ENCODE data around the gene SPATA33.

Gene SPATA33

GRCh38 chr16:89638455-89638854 lies 19.2 kb upstream of the SPATA33 start:
- peaks cover 8 to 10% of the 10 kb centered on the region in 2 donors for H3K4me1 Mint-ChIP-seq (ENCODE audit: low read depth in 2 of 2)
- peaks cover 17% of the 10 kb centered on the region for H3K36me3 Mint-ChIP-seq (ENCODE audit: insufficient read depth)
- no peak overlapping the region for H3K27ac Mint-ChIP-seq
- H3K27me3 Mint-ChIP-seq, result peaks cover 0 to 18% of the 10 kb centered on the region in 2 donors
- DNase-seq (no peak), ATAC-seq (replicated peaks) (no peak)
- no peak overlapping the region for H3K4me3 Mint-ChIP-seq
- no peaks in the 10 kb centered on the region for H3K9me3 Mint-ChIP-seq

- H3K36me3 Mint-ChIP-seq (ENCODE audit: insufficient read depth), result peaks cover 16% of the 10 kb centered on the region
- ATAC-seq (replicated peaks), result no peak
- DNase-seq, result no peak
- no peak overlapping the region for H3K4me3 Mint-ChIP-seq
- no peak overlapping the region for H3K27ac Mint-ChIP-seq
- peaks cover 0 to 14% of the 10 kb centered on the region in 2 donors for H3K27me3 Mint-ChIP-seq
- H3K4me1 Mint-ChIP-seq (ENCODE audit: low read depth in 2 of 2), result peaks cover 8 to 10% of the 10 kb centered on the region in 2 donors
- H3K9me3 Mint-ChIP-seq, result no peaks in the 10 kb centered on the region
Measured at GRCh38 chr16:89639385-89639784, 18.3 kb upstream of the SPATA33 start.

- DNase-seq, result no peak
- peaks cover 31% of the 10 kb centered on the region for H3K36me3 Mint-ChIP-seq (ENCODE audit: insufficient read depth)
- no peaks in the 10 kb centered on the region for H3K9me3 Mint-ChIP-seq
- H3K27me3 Mint-ChIP-seq, result no peaks in the 10 kb centered on the region
- peak overlapping the region in 1 of 2 donors; percentile 56 for H3K27ac Mint-ChIP-seq
- ATAC-seq (replicated peaks), result no peak
- H3K4me1 Mint-ChIP-seq (ENCODE audit: low read depth in 2 of 2), result peaks cover 8 to 10% of the 10 kb centered on the region in 2 donors
- H3K4me3 Mint-ChIP-seq, result peak overlapping the region; percentile 78
Measured at GRCh38 chr16:89641458-89642119, 16.0 kb upstream of the SPATA33 start.

- DNase-seq, result no peak
- Mint-ChIP-seq H3K4me3 (no peak overlapping the region), H3K36me3 (ENCODE audit: insufficient read depth) (peaks cover 38% of the 10 kb centered on the region), H3K4me1 (ENCODE audit: low read depth in 2 of 2) (peaks cover 8 to 10% of the 10 kb centered on the region in 2 donors), H3K27ac (no peak overlapping the region), H3K27me3 (no peaks in the 10 kb centered on the region), H3K9me3 (no peaks in the 10 kb centered on the region)
- ATAC-seq (replicated peaks), result no peak
Measured at GRCh38 chr16:89642574-89642973, 15.1 kb upstream of the SPATA33 start.

- DNase-seq (no peak), ATAC-seq (replicated peaks) (no peak)
- no peaks in the 10 kb centered on the region for H3K9me3 Mint-ChIP-seq
- H3K4me3 Mint-ChIP-seq, result no peak overlapping the region
- H3K27ac Mint-ChIP-seq, result peak overlapping the region; percentile 54 to 77
- peaks cover 44% of the 10 kb centered on the region for H3K36me3 Mint-ChIP-seq (ENCODE audit: insufficient read depth)
- H3K4me1 Mint-ChIP-seq (ENCODE audit: low read depth in 2 of 2), result peaks cover 8 to 10% of the 10 kb centered on the region in 2 donors
- H3K27me3 Mint-ChIP-seq, result no peaks in the 10 kb centered on the region
Measured at GRCh38 chr16:89643769-89644300, 13.8 kb upstream of the SPATA33 start.

GRCh38 chr16:89645122-89645521 lies 12.5 kb upstream of the SPATA33 start:
- ATAC-seq (replicated peaks) (no peak), DNase-seq (no peak)
- H3K4me3 Mint-ChIP-seq, result no peak overlapping the region
- peak overlapping the region in 1 of 2 donors; percentile 29 for H3K27ac Mint-ChIP-seq
- peaks cover 54% of the 10 kb centered on the region for H3K36me3 Mint-ChIP-seq (ENCODE audit: insufficient read depth)
- H3K27me3 Mint-ChIP-seq, result no peaks in the 10 kb centered on the region
- no peaks in the 10 kb centered on the region for H3K9me3 Mint-ChIP-seq
- peaks cover 8 to 10% of the 10 kb centered on the region in 2 donors for H3K4me1 Mint-ChIP-seq (ENCODE audit: low read depth in 2 of 2)

- H3K4me1 Mint-ChIP-seq (ENCODE audit: low read depth in 2 of 2), result peaks cover 0 to under 1% of the 10 kb centered on the region in 2 donors
- no peak overlapping the region for H3K4me3 Mint-ChIP-seq
- H3K36me3 Mint-ChIP-seq (ENCODE audit: insufficient read depth), result peaks cover 57% of the 10 kb centered on the region
- no peak for ATAC-seq (replicated peaks)
- no peaks in the 10 kb centered on the region for H3K27me3 Mint-ChIP-seq
- H3K9me3 Mint-ChIP-seq, result no peaks in the 10 kb centered on the region
- DNase-seq, result no peak
- H3K27ac Mint-ChIP-seq, result no peak overlapping the region
Measured at GRCh38 chr16:89646270-89646669, 11.4 kb upstream of the SPATA33 start.

GRCh38 chr16:89646906-89647305 lies 10.7 kb upstream of the SPATA33 start:
- no peak overlapping the region for H3K4me3 Mint-ChIP-seq
- H3K36me3 Mint-ChIP-seq (ENCODE audit: insufficient read depth), result peaks cover 58% of the 10 kb centered on the region
- no peaks in the 10 kb centered on the region for H3K27me3 Mint-ChIP-seq
- DNase-seq, result no peak
- H3K4me1 Mint-ChIP-seq (ENCODE audit: low read depth in 2 of 2), result no peaks in the 10 kb centered on the region
- ATAC-seq (replicated peaks), result no peak
- H3K9me3 Mint-ChIP-seq, result no peaks in the 10 kb centered on the region
- peak overlapping the region; percentile 49 to 53 for H3K27ac Mint-ChIP-seq

- peaks cover 11 to 14% of the 10 kb centered on the region in 2 donors for H3K4me1 Mint-ChIP-seq (ENCODE audit: low read depth in 2 of 2)
- H3K36me3 Mint-ChIP-seq (ENCODE audit: insufficient read depth), result peaks cover 65% of the 10 kb centered on the region
- no peak overlapping the region for H3K4me3 Mint-ChIP-seq
- H3K27ac Mint-ChIP-seq, result peak overlapping the region in 1 of 2 donors; percentile 60
- H3K9me3 Mint-ChIP-seq, result no peaks in the 10 kb centered on the region
- ATAC-seq (replicated peaks) (no peak), DNase-seq (no peak)
- no peaks in the 10 kb centered on the region for H3K27me3 Mint-ChIP-seq
Measured at GRCh38 chr16:89651584-89651983, 6.1 kb upstream of the SPATA33 start.

- Mint-ChIP-seq H3K27ac (no peak overlapping the region), H3K36me3 (ENCODE audit: insufficient read depth) (peaks cover 63% of the 10 kb centered on the region), H3K4me3 (no peak overlapping the region), H3K4me1 (ENCODE audit: low read depth in 2 of 2) (peaks cover 20 to 24% of the 10 kb centered on the region in 2 donors), H3K9me3 (no peaks in the 10 kb centered on the region), H3K27me3 (no peaks in the 10 kb centered on the region)
- ATAC-seq (replicated peaks) (no peak), DNase-seq (no peak)
Measured at GRCh38 chr16:89653656-89654295, 3.9 kb upstream of the SPATA33 start.

GRCh38 chr16:89655062-89655643 lies 2.5 kb upstream of the SPATA33 start:
- ATAC-seq (replicated peaks) (no peak), DNase-seq (no peak)
- H3K27me3 Mint-ChIP-seq, result no peaks in the 10 kb centered on the region
- peak overlapping the region; percentile 81 to 88 for H3K4me3 Mint-ChIP-seq
- peak overlapping the region in 1 of 2 donors; percentile 92 for H3K27ac Mint-ChIP-seq
- peaks cover 20 to 26% of the 10 kb centered on the region in 2 donors for H3K4me1 Mint-ChIP-seq (ENCODE audit: low read depth in 2 of 2)
- H3K9me3 Mint-ChIP-seq, result no peaks in the 10 kb centered on the region
- peaks cover 54% of the 10 kb centered on the region for H3K36me3 Mint-ChIP-seq (ENCODE audit: insufficient read depth)

GRCh38 chr16:89656435-89657121 lies 1.1 kb upstream of the SPATA33 start:
- Mint-ChIP-seq H3K27ac (peak overlapping the region; percentile 88 to 92), H3K4me3 (peak overlapping the region; percentile 81 to 88), H3K27me3 (no peaks in the 10 kb centered on the region), H3K36me3 (ENCODE audit: insufficient read depth) (peaks cover 50% of the 10 kb centered on the region), H3K9me3 (no peaks in the 10 kb centered on the region), H3K4me1 (ENCODE audit: low read depth in 2 of 2) (peaks cover 20 to 28% of the 10 kb centered on the region in 2 donors)
- ATAC-seq (replicated peaks) (no peak), DNase-seq (no peak)

GRCh38 chr16:89658221-89658879 lies 714 bp downstream of the SPATA33 start:
- DNase-seq (no peak), ATAC-seq (replicated peaks) (no peak)
- H3K9me3 Mint-ChIP-seq, result no peaks in the 10 kb centered on the region
- peak overlapping the region; percentile 81 to 88 for H3K4me3 Mint-ChIP-seq
- H3K27ac Mint-ChIP-seq, result peak overlapping the region; percentile 88 to 92
- H3K4me1 Mint-ChIP-seq (ENCODE audit: low read depth in 2 of 2), result peaks cover 20 to 28% of the 10 kb centered on the region in 2 donors
- peaks cover 52% of the 10 kb centered on the region for H3K36me3 Mint-ChIP-seq (ENCODE audit: insufficient read depth)
- H3K27me3 Mint-ChIP-seq, result no peaks in the 10 kb centered on the region

Data from effector memory CD8-positive, alpha-beta T cell (primary cell).